ENCODE results near the gene GATAD2A. TPM values are rescaled to one million over a fixed set of nuclear protein-coding genes. Genes with fewer than 3 reads are reported as not detected.

GATAD2A gene
- total RNA-seq, 6 experiments from 2014 or later: 23.9 to 59.6 (median 39.2) TPM

GRCh38 chr19:19420570-19421298 lies 15.3 kb downstream of the GATAD2A start:
- intact Hi-C loops (cut with DNase I): no loop called here
- Histone ChIP-seq H3K36me3 (no peaks in the 10 kb centered on the region), H3K4me3 (no peak overlapping the region), H3K27ac (no peak overlapping the region), H3K4me1 (peaks cover 0 to 29% (median 11%) of the 10 kb centered on the region in 4 donors), H3K27me3 (no peaks in the 10 kb centered on the region), H3K9me3 (no peaks in the 10 kb centered on the region)
- no peak for TF ChIP-seq POLR2A (IDR thresholded peaks at IDR 0.05)
- TF ChIP-seq, protein P1, sequence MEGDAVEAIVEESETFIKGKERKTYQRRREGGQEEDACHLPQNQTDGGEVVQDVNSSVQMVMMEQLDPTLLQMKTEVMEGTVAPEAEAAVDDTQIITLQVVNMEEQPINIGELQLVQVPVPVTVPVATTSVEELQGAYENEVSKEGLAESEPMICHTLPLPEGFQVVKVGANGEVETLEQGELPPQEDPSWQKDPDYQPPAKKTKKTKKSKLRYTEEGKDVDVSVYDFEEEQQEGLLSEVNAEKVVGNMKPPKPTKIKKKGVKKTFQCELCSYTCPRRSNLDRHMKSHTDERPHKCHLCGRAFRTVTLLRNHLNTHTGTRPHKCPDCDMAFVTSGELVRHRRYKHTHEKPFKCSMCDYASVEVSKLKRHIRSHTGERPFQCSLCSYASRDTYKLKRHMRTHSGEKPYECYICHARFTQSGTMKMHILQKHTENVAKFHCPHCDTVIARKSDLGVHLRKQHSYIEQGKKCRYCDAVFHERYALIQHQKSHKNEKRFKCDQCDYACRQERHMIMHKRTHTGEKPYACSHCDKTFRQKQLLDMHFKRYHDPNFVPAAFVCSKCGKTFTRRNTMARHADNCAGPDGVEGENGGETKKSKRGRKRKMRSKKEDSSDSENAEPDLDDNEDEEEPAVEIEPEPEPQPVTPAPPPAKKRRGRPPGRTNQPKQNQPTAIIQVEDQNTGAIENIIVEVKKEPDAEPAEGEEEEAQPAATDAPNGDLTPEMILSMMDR (IDR thresholded peaks at IDR 0.05): no peak
- 71% methylated on average over 17 of the region's 21 CpGs for WGBS (ENCODE audit: insufficient coverage, low coverage, low lambda C conversion rate, missing lambda C conversion rate)
- ATAC-seq (no peak), DNase-seq (no peak)

DNA sequence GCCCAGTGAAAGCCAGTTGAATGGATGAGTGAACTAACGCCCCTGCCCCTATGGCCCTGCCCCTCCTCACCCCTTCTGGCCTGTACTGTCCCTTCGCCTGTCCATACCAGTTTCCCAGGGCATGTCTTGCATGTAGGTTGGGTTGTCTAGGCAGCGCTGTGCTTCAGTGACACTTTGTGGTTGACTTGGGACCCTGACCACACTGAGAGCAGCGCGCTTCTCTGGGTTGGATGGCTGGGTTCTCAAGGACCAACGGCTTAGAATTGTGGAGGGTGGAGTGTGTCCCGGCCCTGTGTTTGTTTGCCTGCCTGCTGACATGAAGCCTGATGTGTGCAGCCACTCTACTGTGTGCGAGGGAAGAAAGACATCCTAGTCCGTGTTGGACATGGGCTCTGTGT lies 15.8 kb downstream of the GATAD2A start:
- H3K27ac ChIP-seq: no peak overlapping the region
- intact Hi-C loops (cut with DNase I): no loop called here
- WGBS (ENCODE audit: insufficient coverage, low coverage, low lambda C conversion rate, missing lambda C conversion rate): 83% methylated on average over 1 of the region's 9 CpGs
- no peaks in the 10 kb centered on the region for H3K9me3 ChIP-seq
- DNase-seq (no peak), ATAC-seq (no peak)
- peaks cover 0 to 29% (median 11%) of the 10 kb centered on the region in 4 donors for H3K4me1 ChIP-seq
- no peaks in the 10 kb centered on the region for H3K27me3 ChIP-seq
- no peaks in the 10 kb centered on the region for H3K36me3 ChIP-seq
- no peak overlapping the region for H3K4me3 ChIP-seq
- no peak for TF ChIP-seq POLR2A (IDR thresholded peaks at IDR 0.05)
- TF ChIP-seq, protein P1 (IDR thresholded peaks at IDR 0.05): no peak

DNA sequence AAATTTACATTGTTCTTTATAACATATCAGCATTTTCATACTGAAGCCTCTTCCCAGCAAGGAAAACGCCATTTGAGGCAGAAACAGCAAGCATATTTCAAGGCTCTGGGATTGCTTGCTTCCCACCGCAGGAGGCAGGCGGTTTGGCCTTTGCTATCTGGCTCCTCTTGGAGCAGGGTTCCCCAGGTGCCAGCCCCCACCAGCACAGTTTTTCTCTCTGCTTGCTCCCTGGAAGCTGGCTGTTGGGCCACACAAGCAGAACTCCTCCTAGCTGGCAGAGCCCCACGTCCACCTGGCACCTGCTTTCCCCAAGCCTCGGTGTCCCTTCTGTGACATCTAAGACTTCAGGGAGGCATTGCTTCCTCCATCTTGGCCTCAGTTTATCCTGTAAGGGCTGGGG lies 16.7 kb downstream of the GATAD2A start:
- DNase-seq: no peak
- ATAC-seq: peak in 1 of 4 donors; percentile 8
- TF ChIP-seq, protein P1 (IDR thresholded peaks at IDR 0.05): no peak
- no peak for TF ChIP-seq POLR2A (IDR thresholded peaks at IDR 0.05)
- H3K4me1 ChIP-seq: peaks cover 0 to 29% (median 11%) of the 10 kb centered on the region in 4 donors
- intact Hi-C loops (cut with DNase I): no loop called here
- no peaks in the 10 kb centered on the region for H3K36me3 ChIP-seq
- H3K27me3 ChIP-seq: no peaks in the 10 kb centered on the region
- no peak overlapping the region for H3K27ac ChIP-seq
- no peaks in the 10 kb centered on the region for H3K9me3 ChIP-seq
- H3K4me3 ChIP-seq: no peak overlapping the region
- 23% methylated on average over 3 of the region's 5 CpGs for WGBS (ENCODE audit: insufficient coverage, low coverage, low lambda C conversion rate, missing lambda C conversion rate)

DNA sequence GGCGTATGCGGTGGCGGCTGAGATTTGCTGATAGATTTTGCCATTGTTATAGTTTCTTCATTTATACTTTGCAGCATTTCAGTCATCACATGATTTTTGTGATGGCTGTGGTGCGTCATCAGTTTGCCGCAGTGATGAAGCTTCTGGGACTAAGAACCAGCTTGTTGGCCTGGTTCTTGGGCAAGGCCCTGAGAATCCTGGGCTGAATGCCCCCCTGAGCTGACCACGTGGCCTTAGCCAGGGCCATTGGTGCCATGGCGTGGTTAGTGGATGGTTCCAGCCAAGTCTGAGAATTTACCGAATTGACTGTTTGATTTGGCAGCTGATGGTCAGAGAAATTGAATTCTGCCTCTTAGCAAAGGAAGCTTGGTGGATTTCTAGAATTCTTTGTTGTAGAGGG lies 17.8 kb downstream of the GATAD2A start:
- TF ChIP-seq, protein P1 (IDR thresholded peaks at IDR 0.05): no peak
- TF ChIP-seq POLR2A (IDR thresholded peaks at IDR 0.05): no peak
- Histone ChIP-seq H3K9me3 (no peaks in the 10 kb centered on the region), H3K36me3 (no peaks in the 10 kb centered on the region), H3K27me3 (no peaks in the 10 kb centered on the region), H3K27ac (peak overlapping the region in 2 of 3 donors; percentile 26 to 55), H3K4me3 (no peak overlapping the region), H3K4me1 (peaks cover 0 to 31% (median 11%) of the 10 kb centered on the region in 4 donors)
- peak; percentile 79 to 87 (median 80) for ATAC-seq
- DNase-seq: peak; percentile 68 to 85 (median 82)
- 37% methylated on average over 8 of the region's 8 CpGs for whole genome bisulfite sequencing (ENCODE audit: insufficient coverage, low coverage, low lambda C conversion rate, missing lambda C conversion rate)
- intact Hi-C loops (cut with DNase I): no loop called here
